Esophagus (tissue), 2 donors: ENCODE measurements around the gene CCDC6. TPM values are rescaled to one million over a fixed set of nuclear protein-coding genes. Genes with fewer than 3 reads are reported as not detected.

Experiments used
- H3K27ac ChIP-seq, 2 donors: one replicate each; pipeline ENCODE4 v1.5.1; 2013; ENCODE audit warnings: low read depth in 2 of 2, mild to moderate bottlenecking in 2 of 2, inconsistent platforms in 1 of 2, low read length in 1 of 2, moderate library complexity in 1 of 2
- H3K27me3 ChIP-seq, 2 donors: one replicate each; pipeline ENCODE4 v1.6.1; 2013; ENCODE audit warnings: low read length in 2 of 2, control low read depth in 1 of 2, mild to moderate bottlenecking in 1 of 2; ENCODE audit not compliant: insufficient read depth in 2 of 2, control insufficient read depth in 1 of 2
- H3K36me3 ChIP-seq, 2 donors: one replicate each; pipeline ENCODE4 v1.6.1; 2013; ENCODE audit warnings: low read length in 1 of 2; ENCODE audit not compliant: control insufficient read depth in 2 of 2, insufficient read depth in 2 of 2
- H3K4me1 ChIP-seq, 2 donors: one replicate each; pipeline ENCODE4 v1.6.1; 2013; ENCODE audit warnings: low read length in 1 of 2; ENCODE audit not compliant: control insufficient read depth in 2 of 2, insufficient read depth in 2 of 2
- H3K4me3 ChIP-seq, 2 donors: one replicate each; pipeline ENCODE4 v1.5.1; 2013; ENCODE audit warnings: low read length in 2 of 2, mild to moderate bottlenecking in 2 of 2, low read depth in 1 of 2, moderate library complexity in 1 of 2
- H3K9me3 ChIP-seq, 2 donors: one replicate each; pipeline ENCODE4 v1.6.1; 2013; ENCODE audit warnings: mild to moderate bottlenecking in 2 of 2, low read depth in 1 of 2, low read length in 1 of 2, moderate library complexity in 1 of 2; ENCODE audit not compliant: control insufficient read depth in 2 of 2, insufficient read depth in 1 of 2
- WGBS, 2 donors: extraction: QIAGEN DNeasy Blood & Tissue Kit; methylation state at CpG; one replicate each; pipeline ENCODE4 v1.1.7; 2013; 5-methylcytosine and 5-hydroxymethylcytosine counted together
- polyA plus RNA-seq, 2 donors: library from polyadenylated mRNA; stranded (reverse); fragments of 200-250 nt; gene quantifications; one replicate each; pipeline ENCODE4 v1.2.3, GENCODE V29; 2013
- donor health status: healthy with polysubstance abuse.
- donor health status: Bipolar disorder and iron deficiency.

Gene CCDC6
- polyA plus RNA-seq, 2 donors: 23.2 to 25.9 TPM

DNA sequence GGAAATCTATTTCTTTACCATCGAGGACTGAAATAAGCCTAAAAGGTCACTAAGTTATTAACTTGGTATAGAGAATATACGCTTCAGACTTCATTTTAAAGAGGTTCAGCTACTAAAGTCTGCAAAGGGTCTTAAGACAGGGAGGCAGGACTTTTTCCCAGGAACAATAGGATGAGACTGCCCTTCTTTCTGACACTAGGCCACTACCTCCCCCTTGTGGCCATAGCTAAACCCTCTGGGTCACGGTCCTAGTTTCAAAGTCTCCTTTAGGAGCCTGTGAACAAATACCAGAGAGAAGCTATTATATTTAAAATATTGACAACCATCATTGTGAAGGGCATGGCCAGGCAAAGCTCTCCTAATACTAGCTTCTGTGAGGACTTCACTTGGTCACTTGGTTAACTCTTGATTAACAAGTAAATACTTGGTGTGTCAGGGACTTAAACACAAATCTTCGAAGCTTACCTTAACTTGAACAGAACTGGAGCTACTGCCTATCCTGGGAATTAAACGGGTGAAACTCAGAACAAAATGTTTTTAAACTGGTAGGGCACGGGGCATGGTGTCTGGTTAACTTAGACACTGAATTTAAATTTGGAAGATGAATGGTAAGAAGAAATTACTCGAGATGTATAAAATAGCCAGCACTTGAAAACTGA lies 75.6 kb downstream of the CCDC6 start:
- Histone ChIP-seq H3K4me3 (no peak overlapping the region), H3K36me3 (peaks cover 6 to 8% of the 10 kb centered on the region in 2 donors), H3K27ac (no peak overlapping the region), H3K27me3 (no peaks in the 10 kb centered on the region), H3K9me3 (no peaks in the 10 kb centered on the region), H3K4me1 (no peaks in the 10 kb centered on the region)
- 78 to 79% methylated on average over 7 of the region's 7 CpGs for WGBS, 2 donors

DNA sequence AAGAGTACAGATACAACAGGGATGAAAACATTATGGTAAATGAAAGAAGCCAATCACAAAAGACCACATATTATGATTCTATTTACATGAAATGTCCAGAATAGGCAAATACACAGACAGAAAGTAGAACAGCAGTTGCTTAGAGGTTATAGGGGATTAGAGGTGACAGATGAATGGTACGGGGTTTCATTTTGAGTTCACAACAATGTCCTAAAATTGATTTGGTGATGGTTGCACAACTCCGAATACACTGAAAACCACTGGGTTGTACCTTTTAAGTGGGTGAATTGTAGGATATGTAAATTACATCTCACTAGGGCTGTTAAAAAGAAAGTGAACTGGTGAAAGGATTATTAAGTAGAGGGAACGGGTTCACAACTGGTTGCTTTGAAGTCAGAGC lies 76.8 kb downstream of the CCDC6 start:
- Histone ChIP-seq H3K36me3 (peaks cover 6 to 8% of the 10 kb centered on the region in 2 donors), H3K9me3 (no peaks in the 10 kb centered on the region), H3K4me3 (no peak overlapping the region), H3K27ac (no peak overlapping the region), H3K4me1 (no peaks in the 10 kb centered on the region), H3K27me3 (no peaks in the 10 kb centered on the region)
- 81 to 89% methylated on average over 3 of the region's 3 CpGs for WGBS, 2 donors

GRCh38 chr10:59829024-59829423 lies 77.3 kb downstream of the CCDC6 start:
- H3K36me3 ChIP-seq: peaks cover 6 to 8% of the 10 kb centered on the region in 2 donors
- H3K9me3 ChIP-seq: no peaks in the 10 kb centered on the region
- no peaks in the 10 kb centered on the region for H3K4me1 ChIP-seq
- H3K27ac ChIP-seq: no peak overlapping the region
- WGBS, 2 donors: 43 to 66% methylated on average over 1 of the region's 1 CpG
- H3K4me3 ChIP-seq: no peak overlapping the region
- no peaks in the 10 kb centered on the region for H3K27me3 ChIP-seq

GRCh38 chr10:59825932-59826331 lies 80.4 kb downstream of the CCDC6 start:
- Histone ChIP-seq H3K27me3 (no peaks in the 10 kb centered on the region), H3K36me3 (peaks cover 2 to 4% of the 10 kb centered on the region in 2 donors), H3K4me3 (no peak overlapping the region), H3K4me1 (no peaks in the 10 kb centered on the region), H3K9me3 (no peaks in the 10 kb centered on the region), H3K27ac (no peak overlapping the region)

DNA sequence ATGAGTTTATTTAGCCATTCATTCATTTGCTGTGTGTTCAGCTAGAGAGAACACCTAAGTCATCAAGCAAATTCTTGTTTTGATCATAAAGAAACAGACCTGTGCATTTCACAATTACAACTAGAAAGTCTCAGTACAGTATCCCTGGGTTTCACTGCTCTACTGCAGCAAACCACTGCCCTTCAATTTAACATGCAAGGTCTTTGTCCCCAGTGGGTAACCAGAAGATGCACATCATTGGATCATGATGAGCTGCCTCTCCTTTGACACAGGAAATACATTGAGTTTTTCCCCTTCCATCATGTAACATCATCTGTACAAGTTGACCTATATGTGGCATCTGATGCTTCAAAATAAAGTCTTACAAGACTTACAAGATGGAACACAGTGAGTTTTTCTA lies 82.6 kb downstream of the CCDC6 start:
- H3K4me3 ChIP-seq: no peak overlapping the region
- no peaks in the 10 kb centered on the region for H3K4me1 ChIP-seq
- H3K9me3 ChIP-seq: no peaks in the 10 kb centered on the region
- H3K27ac ChIP-seq: no peak overlapping the region
- peaks cover 0 to 4% of the 10 kb centered on the region in 2 donors for H3K36me3 ChIP-seq
- H3K27me3 ChIP-seq: no peaks in the 10 kb centered on the region

DNA sequence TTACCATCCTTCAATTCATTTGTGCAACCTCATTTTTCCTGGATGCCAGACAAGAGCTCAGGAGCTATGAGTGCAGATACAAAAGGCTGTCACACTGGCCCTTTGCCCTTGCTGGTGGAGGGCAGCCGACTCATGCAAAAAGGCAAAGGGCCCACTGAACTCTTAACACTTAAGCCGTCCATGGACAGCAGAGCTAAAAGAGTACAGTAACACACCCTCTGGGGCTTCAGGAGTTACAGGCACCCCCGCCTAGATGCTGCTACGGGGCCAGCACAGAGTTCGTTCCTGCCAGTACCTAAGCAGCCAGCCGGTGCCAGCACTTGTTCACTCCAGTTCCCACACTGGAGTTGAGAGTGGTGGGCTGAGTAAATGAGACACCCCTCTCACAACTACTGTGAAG lies 83.2 kb downstream of the CCDC6 start:
- Histone ChIP-seq H3K9me3 (no peaks in the 10 kb centered on the region), H3K27ac (no peak overlapping the region), H3K36me3 (peaks cover 0 to 4% of the 10 kb centered on the region in 2 donors), H3K27me3 (no peaks in the 10 kb centered on the region), H3K4me1 (no peaks in the 10 kb centered on the region), H3K4me3 (no peak overlapping the region)
- WGBS, 2 donors: 93 to 94% methylated on average over 6 of the region's 6 CpGs

- no peaks in the 10 kb centered on the region for H3K27me3 ChIP-seq
- H3K36me3 ChIP-seq: peaks cover 0 to 11% of the 10 kb centered on the region in 2 donors
- 82 to 87% methylated on average over 5 of the region's 5 CpGs for WGBS, 2 donors
- no peak overlapping the region for H3K27ac ChIP-seq
- peaks cover 0 to 3% of the 10 kb centered on the region in 2 donors for H3K4me1 ChIP-seq
- no peaks in the 10 kb centered on the region for H3K9me3 ChIP-seq
- H3K4me3 ChIP-seq: no peak overlapping the region
These were observed 85.9 kb downstream of the CCDC6 start for GRCh38 chr10:59820471-59820870.

GRCh38 chr10:59819683-59820082 lies 86.7 kb downstream of the CCDC6 start:
- Histone ChIP-seq H3K27ac (no peak overlapping the region), H3K36me3 (peaks cover 0 to 11% of the 10 kb centered on the region in 2 donors), H3K27me3 (no peaks in the 10 kb centered on the region), H3K4me3 (no peak overlapping the region), H3K9me3 (no peaks in the 10 kb centered on the region), H3K4me1 (peaks cover 0 to 3% of the 10 kb centered on the region in 2 donors)
- 91 to 97% methylated on average over 2 of the region's 2 CpGs for WGBS, 2 donors

- Histone ChIP-seq H3K36me3 (peaks cover 0 to 11% of the 10 kb centered on the region in 2 donors), H3K4me1 (peaks cover 0 to 3% of the 10 kb centered on the region in 2 donors), H3K9me3 (no peaks in the 10 kb centered on the region), H3K27ac (no peak overlapping the region), H3K4me3 (no peak overlapping the region), H3K27me3 (no peaks in the 10 kb centered on the region)
- WGBS, 2 donors: 90 to 98% methylated on average over 1 of the region's 1 CpG
These were observed 87.1 kb downstream of the CCDC6 start for GRCh38 chr10:59819265-59819664.

- 86 to 87% methylated on average over 6 of the region's 6 CpGs for WGBS, 2 donors
- peaks cover 0 to 11% of the 10 kb centered on the region in 2 donors for H3K36me3 ChIP-seq
- H3K9me3 ChIP-seq: no peaks in the 10 kb centered on the region
- H3K4me3 ChIP-seq: no peak overlapping the region
- H3K4me1 ChIP-seq: peaks cover 0 to 3% of the 10 kb centered on the region in 2 donors
- no peak overlapping the region for H3K27ac ChIP-seq
- no peaks in the 10 kb centered on the region for H3K27me3 ChIP-seq
These were observed 88.6 kb downstream of the CCDC6 start for GRCh38 chr10:59817773-59818172.
